SU-DHL-6 (cell line): ENCODE data around the gene DNAJC24.

Source experiments
- CTCF ChIP-seq: fragments of 200-600 bp; sonication (generic); IDR thresholded peaks from one replicate; pipeline ENCODE4 v1.5.1; 2017; ENCODE audit warnings: antibody characterized with exemption, mild to moderate bottlenecking, low read length, moderate library complexity; ENCODE audit not compliant: insufficient read depth, poor library complexity, severe bottlenecking
- EZH2phosphoT487 ChIP-seq: fragments of 200-600 bp; sonication (generic), shearing (Covaris generic); conservative IDR thresholded peaks from 2 replicates; pipeline ENCODE4 v1.6.1; 2018; ENCODE audit warnings: mild to moderate bottlenecking, antibody characterized with exemption, low read length, moderate library complexity, mixed read lengths

GRCh38 chr11:31419669-31420068, 50.0 kb downstream of the DNAJC24 start:
- TF ChIP-seq CTCF (no peak), EZH2phosphoT487 (no peak)
